Measurements from ENCODE around the gene MAP3K8.

The MAP3K8 gene

GRCh38 chr10:30491916-30492515 lies 58.0 kb downstream of the MAP3K8 start:
- DNase-seq = no peak

GRCh38 chr10:30493609-30494530 lies 59.9 kb downstream of the MAP3K8 start:
- no peak for DNase-seq

DNA sequence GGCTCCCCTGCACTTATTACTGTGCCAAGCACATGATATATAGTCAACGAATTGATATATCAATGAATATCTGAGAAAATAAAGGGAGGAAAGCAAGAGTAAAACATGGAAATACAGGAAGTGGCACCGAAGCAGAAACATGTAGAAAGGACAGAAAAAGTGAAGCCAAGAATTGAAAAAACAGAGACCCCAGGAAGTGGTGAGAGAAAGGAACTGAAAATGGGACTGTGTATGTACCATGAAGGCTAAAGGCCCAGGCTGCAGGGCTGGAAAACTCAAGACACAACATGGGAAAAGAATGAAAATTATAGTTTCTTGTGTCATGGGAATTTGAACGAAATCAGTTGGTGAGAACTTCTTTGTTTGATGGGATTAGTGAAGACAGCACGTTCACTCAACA lies 60.6 kb downstream of the MAP3K8 start:
- DNase-seq = no peak

DNA sequence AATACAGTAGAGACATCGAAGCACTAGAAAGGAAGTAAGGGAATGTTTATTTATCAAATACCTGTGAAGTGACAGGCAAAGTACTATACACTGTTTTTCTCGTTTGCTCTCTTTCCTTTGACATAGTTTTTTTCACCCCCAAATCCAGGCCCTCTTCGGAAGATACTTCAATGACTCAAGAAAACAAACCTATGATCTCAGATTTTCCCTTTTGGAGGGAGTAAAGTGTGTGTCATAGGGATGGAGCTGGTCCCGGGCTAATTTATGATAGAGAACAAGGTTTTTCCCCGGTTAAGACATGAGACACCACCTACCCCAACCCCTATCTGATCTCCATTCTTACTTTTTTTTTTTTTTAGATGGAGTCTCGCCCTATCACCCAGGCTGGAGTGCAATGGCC lies 61.7 kb downstream of the MAP3K8 start:
- no peak for DNase-seq

DNA sequence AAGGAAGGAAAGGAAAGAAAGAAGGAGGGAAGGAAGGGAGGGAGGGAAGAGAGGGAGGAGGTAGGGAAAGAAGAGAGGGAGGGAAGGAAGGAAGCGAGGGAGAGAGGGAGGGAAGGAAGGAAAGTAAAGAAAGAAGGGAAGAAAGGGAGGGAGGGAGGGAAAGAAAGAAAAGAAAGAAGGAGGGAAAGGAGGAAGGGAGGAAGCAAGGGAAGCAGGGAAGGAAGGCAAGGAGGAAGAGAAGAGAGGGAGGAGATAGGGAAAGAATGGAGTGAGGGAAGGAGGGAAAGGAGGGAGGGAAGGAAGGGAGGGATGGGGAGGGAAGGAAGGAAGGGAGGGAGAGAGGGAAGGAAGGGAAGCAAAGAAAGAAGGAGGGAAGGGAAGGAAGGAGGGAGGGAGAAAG lies 65.8 kb downstream of the MAP3K8 start:
- DNase-seq = no peak

DNA sequence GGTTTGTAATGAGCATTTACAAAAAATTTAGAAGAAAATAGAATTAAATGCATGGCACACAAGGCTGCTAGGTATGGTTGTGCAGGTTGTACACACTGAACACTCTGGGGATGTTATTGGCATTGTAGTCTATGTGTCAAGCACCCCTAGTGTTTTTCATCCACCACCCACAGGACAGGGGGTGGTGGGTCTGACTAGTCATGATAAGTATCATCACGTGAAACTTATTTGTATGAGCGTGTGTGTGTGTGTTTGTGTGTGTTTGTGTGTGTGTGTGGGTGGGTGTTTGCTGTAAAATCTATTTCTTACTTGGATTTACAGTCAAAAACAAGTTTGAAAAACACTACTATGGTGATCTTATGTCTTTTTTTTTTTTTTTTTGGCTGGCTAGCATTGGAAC lies 66.5 kb downstream of the MAP3K8 start:
- no peak for DNase-seq

DNA sequence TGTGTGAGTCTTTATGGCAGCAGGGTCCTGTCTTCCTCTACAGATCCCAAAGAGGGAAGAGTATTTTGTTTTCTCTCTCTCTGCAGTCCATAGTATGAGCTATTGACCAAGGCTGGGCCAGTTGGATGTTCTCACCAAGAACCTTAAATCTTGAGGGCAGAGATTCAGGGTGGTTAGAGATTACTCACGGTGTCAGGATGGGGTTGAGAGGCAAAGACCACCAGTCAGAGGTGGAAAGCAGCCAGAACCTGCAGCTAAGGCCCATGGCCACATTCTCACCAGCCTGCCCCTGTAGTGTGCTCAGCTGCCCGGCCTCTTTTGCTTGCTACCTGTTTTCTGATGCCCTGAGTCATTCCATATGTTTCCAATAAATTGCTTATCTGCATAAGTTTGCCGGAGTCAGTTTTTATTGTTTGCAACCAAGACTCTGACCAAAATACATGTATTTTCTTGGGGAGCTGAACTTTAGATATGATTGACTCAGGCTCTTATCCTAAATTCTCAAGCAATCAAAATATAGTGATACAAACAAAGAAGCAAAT lies 67.0 kb downstream of the MAP3K8 start:
- no peak for DNase-seq

DNA sequence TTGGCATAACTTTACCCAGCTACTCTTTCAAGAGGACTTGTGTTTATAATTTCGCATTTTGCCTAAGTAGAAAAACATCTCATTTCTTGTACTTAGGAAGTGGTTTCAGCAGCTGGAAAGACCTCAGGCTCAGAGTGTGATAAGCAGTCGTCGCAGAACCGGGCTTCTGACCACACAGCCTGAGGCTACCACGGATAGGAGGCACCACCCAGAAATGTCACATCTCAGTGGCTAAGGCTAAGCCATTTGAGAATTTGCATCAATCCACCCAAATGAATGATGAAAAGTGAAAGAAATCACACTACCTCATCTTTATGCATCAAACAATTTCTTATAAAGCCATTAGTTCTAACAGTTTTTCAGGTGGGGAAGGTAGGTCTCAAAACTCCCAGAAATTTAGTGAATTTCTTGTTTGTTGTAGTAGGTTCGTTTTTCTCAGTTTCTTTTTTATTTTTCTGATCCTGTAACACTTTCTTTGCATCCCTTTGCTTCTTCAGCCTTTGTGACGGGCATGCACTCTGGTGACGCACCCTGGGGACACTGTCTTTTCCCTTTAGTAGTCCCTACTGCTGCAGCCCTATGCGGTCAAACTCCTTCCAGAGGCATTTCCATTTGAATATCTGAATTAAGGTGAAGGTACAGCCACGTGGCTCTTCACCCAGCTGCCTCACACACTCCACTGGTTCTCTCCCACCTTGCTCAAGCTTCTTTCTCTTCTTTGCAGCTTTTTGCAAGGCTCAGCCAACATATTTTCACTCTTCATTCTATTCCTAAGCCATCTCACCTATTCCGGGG lies 68.5 kb downstream of the MAP3K8 start:
- no peak for DNase-seq

GRCh38 chr10:30503700-30504266 lies 69.8 kb downstream of the MAP3K8 start:
- DNase-seq = no peak

- no peak for DNase-seq
Measured at GRCh38 chr10:30505543-30506298, 71.7 kb downstream of the MAP3K8 start.

- no peak for DNase-seq
Measured at GRCh38 chr10:30509508-30509907, 75.5 kb downstream of the MAP3K8 start.

DNA sequence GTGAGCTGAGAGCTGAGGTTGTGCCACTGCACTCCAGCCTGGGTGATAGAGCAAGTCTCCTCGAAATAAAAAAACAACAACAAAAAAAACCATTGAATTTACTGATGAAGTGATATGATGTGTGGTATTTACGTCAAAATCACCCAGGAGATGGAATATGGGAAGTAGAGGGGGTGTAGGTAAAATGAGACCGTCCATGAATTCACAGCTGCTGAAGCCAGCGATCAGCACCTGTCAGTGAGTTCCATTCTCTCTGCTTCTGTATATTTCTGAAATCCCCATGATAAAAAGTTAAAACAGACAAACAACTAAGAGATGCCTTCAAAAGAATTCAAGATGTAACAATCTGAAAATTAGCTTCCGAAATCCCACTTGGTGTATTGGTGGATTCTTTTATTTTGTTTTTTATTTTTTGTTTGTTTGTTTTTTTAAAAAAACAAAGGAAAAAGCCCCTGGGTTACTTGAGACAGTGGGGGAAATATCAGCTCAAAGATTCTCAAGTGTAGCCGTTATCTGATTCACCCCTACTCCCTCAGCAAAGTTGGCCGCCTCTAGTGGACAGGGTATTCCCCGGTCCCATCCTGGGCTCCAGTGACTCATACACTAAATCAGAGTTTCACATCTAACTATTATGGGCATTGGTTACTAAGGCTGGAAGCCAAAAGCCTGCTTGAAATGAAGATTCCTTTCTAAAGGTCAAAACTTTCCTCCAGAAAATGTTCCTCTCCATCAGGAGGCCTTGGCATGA lies 76.4 kb downstream of the MAP3K8 start:
- no peak for DNase-seq

DNA sequence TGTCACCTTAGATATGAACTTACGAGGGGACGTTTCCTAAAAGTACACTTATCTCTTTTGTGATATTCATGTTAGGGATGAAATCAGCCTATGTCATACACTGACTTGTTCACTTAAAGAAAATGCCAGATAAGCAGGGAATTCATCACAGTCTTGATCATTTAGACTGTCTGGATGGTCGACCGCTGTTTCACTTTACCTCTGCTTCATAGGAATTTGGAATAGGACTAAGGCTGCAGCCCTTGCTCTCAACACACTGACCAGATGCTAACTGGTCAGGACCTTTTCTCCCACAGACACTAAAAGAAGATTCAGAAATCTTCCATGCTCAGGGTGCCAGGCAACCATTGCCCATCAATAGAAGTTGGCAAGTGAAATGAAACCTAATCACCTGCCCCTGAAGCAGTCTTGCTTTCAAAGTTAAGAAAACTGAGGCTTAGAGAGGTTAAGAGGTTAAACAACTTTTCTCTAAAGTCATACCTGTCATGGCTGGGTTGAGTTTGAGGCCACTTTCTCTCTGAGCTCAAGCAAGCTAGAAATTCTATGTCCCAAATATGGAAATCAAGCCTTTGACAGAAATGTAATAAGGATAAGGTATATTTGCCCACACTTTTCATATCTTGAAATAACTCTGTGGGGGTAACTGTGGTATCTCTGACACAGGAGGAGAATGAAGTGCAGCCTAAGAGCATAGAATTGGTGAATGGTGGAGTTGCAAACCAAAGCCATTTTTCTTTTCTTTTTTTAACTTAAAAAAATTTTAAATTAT lies 77.1 kb downstream of the MAP3K8 start:
- no peak for DNase-seq
